ENCODE results near the gene ICA1L.

DNA sequence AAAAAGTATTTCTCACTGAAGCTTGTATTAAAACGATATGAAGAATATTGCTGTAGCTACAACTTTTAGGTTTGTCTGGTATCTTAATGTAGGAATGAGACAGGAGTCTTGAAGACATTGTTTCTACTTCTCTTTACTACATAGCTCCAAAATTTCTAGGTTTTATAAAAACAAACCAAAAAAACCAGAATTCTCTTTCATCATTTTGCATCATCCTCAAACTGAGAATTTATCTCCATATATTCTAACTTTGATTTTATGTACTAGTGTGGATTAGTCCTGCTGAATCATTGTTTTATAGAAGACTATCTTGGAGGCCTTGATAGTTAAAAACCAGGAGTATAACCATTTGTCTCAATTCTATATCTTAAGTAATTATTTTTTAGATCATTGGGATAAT, 100.2 kb downstream of the ICA1L start:
- TF ChIP-seq EZH2 (IDR thresholded peaks at IDR 0.05; ENCODE audit: low read depth), result no peak
- TF ChIP-seq, protein P1, sequence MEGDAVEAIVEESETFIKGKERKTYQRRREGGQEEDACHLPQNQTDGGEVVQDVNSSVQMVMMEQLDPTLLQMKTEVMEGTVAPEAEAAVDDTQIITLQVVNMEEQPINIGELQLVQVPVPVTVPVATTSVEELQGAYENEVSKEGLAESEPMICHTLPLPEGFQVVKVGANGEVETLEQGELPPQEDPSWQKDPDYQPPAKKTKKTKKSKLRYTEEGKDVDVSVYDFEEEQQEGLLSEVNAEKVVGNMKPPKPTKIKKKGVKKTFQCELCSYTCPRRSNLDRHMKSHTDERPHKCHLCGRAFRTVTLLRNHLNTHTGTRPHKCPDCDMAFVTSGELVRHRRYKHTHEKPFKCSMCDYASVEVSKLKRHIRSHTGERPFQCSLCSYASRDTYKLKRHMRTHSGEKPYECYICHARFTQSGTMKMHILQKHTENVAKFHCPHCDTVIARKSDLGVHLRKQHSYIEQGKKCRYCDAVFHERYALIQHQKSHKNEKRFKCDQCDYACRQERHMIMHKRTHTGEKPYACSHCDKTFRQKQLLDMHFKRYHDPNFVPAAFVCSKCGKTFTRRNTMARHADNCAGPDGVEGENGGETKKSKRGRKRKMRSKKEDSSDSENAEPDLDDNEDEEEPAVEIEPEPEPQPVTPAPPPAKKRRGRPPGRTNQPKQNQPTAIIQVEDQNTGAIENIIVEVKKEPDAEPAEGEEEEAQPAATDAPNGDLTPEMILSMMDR (conservative IDR thresholded peaks at IDR 0.05), result no peak

Measured in PC-9 (cell line).